Mesothelial cell of epicardium (in vitro differentiated cells): ENCODE measurements around the gene OR4D10. TPM values are rescaled to one million over a fixed set of nuclear protein-coding genes. Genes with fewer than 3 reads are reported as not detected.

ENCODE experiments used
- DNase-seq, 2 experiments: peaks; one replicate each; pipeline ENCODE4 v3.0.0; 2021; ENCODE audit warnings: low spot score in 2 of 2; ENCODE audit not compliant: unreplicated experiment in 2 of 2
- H3K27ac Mint-ChIP-seq: 2 replicates; pipeline ENCODE4 v1.8.0; 2021; ENCODE audit warnings: mixed read lengths
- H3K27me3 Mint-ChIP-seq: 2 replicates; pipeline ENCODE4 v1.8.0; 2021; ENCODE audit warnings: low read depth, mixed read lengths
- H3K36me3 Mint-ChIP-seq: 2 replicates; pipeline ENCODE4 v1.8.0; 2021; ENCODE audit warnings: mixed read lengths
- H3K4me1 Mint-ChIP-seq: 2 replicates; pipeline ENCODE4 v1.8.0; 2021; ENCODE audit warnings: mixed read lengths
- H3K4me3 Mint-ChIP-seq: 2 replicates; pipeline ENCODE4 v1.8.0; 2021; ENCODE audit warnings: mild to moderate bottlenecking, moderate library complexity, mixed read lengths
- H3K9me3 Mint-ChIP-seq: 2 replicates; pipeline ENCODE4 v1.8.0; 2021; ENCODE audit warnings: mixed read lengths
- CTCF ChIP-seq: fragments of 200-600 bp; sonication (generic); IDR thresholded peaks from one replicate; pipeline ENCODE4 v1.5.0; 2021; ENCODE audit warnings: antibody characterized with exemption; ENCODE audit not compliant: unreplicated experiment
- total RNA-seq: library from RNA; stranded (reverse); gene quantifications from 3 replicates; pipeline ENCODE4 v1.2.1, GENCODE V29; 2021

OR4D10 gene
- total RNA-seq, 1 donor from 2014 or later: not detected

DNA sequence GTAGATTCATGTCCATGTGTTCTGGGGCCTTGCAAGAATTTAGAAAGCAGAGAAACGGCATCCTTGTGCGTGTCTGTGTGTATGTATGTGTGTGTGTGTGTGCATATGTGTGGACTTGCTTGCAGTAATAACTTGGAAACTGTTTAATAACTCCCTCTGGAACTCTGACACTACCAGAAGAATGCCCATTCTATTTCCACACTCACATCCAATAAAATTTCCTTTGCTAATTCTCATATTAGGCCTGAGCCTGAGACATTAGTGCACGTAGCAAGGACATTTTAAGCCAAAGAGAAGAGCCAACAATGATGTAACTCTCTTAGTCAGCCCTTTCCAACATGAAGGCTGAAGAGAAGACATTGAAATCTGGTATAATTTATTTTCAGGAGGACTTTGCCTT, 13.2 kb upstream of the OR4D10 start:
- H3K9me3 Mint-ChIP-seq: peaks cover 1% of the 10 kb centered on the region
- no peaks in the 10 kb centered on the region for H3K36me3 Mint-ChIP-seq
- H3K4me3 Mint-ChIP-seq: no peak overlapping the region
- no peaks in the 10 kb centered on the region for H3K4me1 Mint-ChIP-seq
- no peak for TF ChIP-seq CTCF
- H3K27ac Mint-ChIP-seq: no peak overlapping the region
- DNase-seq: no peak
- no peaks in the 10 kb centered on the region for H3K27me3 Mint-ChIP-seq

DNA sequence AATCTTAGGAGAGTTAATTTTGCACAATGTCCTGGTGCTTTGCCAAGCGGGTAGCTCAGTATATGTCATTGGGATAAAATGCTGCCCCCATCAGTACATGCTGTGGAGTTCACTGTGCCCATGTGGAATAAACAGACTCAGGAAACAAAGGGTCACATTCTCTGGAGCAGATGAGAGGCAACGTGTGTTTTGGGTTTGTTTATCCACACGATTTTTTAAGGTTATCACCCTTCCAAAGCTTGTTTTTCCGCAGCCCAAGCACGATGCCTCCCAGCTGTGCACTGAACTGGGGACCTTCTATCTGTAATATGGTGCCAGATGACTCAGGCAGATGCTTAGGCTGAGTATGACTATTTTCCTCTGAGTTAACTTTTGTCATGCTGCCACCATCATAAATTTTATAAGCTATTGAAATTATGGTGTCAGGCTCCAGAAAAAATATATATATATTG, 9.9 kb upstream of the OR4D10 start:
- Mint-ChIP-seq H3K27ac (no peak overlapping the region), H3K4me3 (no peak overlapping the region), H3K9me3 (peaks cover 4% of the 10 kb centered on the region), H3K27me3 (no peaks in the 10 kb centered on the region), H3K36me3 (no peaks in the 10 kb centered on the region), H3K4me1 (no peaks in the 10 kb centered on the region)
- DNase-seq: no peak
- no peak for TF ChIP-seq CTCF

GRCh38 chr11:59475176-59475575, 2.1 kb downstream of the OR4D10 start:
- no peak for DNase-seq
- Mint-ChIP-seq H3K4me1 (no peaks in the 10 kb centered on the region), H3K27me3 (peaks cover 17% of the 10 kb centered on the region), H3K36me3 (no peaks in the 10 kb centered on the region), H3K27ac (no peak overlapping the region), H3K4me3 (no peak overlapping the region), H3K9me3 (no peaks in the 10 kb centered on the region)
- TF ChIP-seq CTCF: no peak

DNA sequence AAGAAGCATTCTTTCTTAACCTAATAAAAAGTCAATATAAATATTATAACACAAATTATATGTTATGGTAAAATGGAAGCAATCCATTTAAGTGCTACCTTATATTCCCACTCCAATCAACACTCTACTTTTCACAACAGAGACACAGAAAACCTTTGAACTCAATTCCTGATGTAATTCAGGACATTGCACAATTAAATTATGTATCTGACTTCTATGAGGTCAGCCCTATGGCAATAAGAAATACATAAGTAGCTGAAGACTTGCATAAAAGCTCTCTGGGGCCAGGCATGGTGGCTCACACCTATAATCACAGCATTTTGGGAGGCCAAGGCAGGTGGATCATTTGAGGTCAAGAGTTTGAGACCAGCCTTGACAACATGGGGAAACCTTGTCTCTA, 6.8 kb downstream of the OR4D10 start:
- peaks cover 14% of the 10 kb centered on the region for H3K27me3 Mint-ChIP-seq
- no peaks in the 10 kb centered on the region for H3K4me1 Mint-ChIP-seq
- no peaks in the 10 kb centered on the region for H3K36me3 Mint-ChIP-seq
- DNase-seq: no peak
- TF ChIP-seq CTCF: no peak
- no peak overlapping the region for H3K4me3 Mint-ChIP-seq
- no peaks in the 10 kb centered on the region for H3K9me3 Mint-ChIP-seq
- H3K27ac Mint-ChIP-seq: no peak overlapping the region

GRCh38 chr11:59480359-59480758, 7.2 kb downstream of the OR4D10 start:
- H3K4me3 Mint-ChIP-seq: no peak overlapping the region
- no peaks in the 10 kb centered on the region for H3K9me3 Mint-ChIP-seq
- peaks cover 16% of the 10 kb centered on the region for H3K27me3 Mint-ChIP-seq
- no peak for DNase-seq
- no peak for TF ChIP-seq CTCF
- no peaks in the 10 kb centered on the region for H3K4me1 Mint-ChIP-seq
- no peaks in the 10 kb centered on the region for H3K36me3 Mint-ChIP-seq
- H3K27ac Mint-ChIP-seq: no peak overlapping the region

DNA sequence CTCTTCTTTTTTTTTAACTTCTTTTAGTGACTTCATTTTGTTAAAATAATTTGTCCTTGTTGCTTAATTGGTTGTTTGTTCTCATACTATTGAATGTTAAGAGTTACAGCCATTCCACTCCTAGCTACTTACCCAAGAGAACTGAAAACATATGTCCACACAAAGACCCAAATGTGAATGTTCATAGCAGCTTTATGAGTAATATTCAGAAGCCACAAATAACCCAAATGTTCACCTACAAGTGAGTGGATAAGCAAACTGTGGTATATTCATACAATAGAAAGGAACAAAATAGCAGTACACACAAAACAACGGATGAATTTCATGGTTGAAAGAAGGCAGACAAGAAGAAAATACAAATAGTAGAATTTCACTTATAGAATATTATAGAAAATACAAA, 28.8 kb downstream of the OR4D10 start:
- H3K27me3 Mint-ChIP-seq: peaks cover 24% of the 10 kb centered on the region
- peaks cover 2% of the 10 kb centered on the region for H3K9me3 Mint-ChIP-seq
- DNase-seq: no peak
- TF ChIP-seq CTCF: no peak
- no peak overlapping the region for H3K4me3 Mint-ChIP-seq
- H3K4me1 Mint-ChIP-seq: no peaks in the 10 kb centered on the region
- no peak overlapping the region for H3K27ac Mint-ChIP-seq
- no peaks in the 10 kb centered on the region for H3K36me3 Mint-ChIP-seq
